Measurements from ENCODE around the gene CORIN. TPM values are rescaled to one million over a fixed set of nuclear protein-coding genes. Genes with fewer than 3 reads are reported as not detected.

The CORIN gene
- total RNA-seq, 2 donors from 2014 or later: 0.15 to 0.50 TPM

- Histone ChIP-seq H3K9me3 (no peaks in the 10 kb centered on the region), H3K4me1 (no peaks in the 10 kb centered on the region), H3K9ac (ENCODE audit: low read depth in 2 of 2, low read length in 2 of 2) (no peak overlapping the region), H3K36me3 (no peaks in the 10 kb centered on the region), H3K4me3 (no peak overlapping the region), H3K27ac (no peak overlapping the region), H3K27me3 (no peaks in the 10 kb centered on the region)
- no peak for DNase-seq
- intact Hi-C loops (cut with DNase I): no loop called here
- TF ChIP-seq CTCF (IDR thresholded peaks at IDR 0.05): no peak
Measured at GRCh38 chr4:47619691-47620090, 218.2 kb downstream of the CORIN start.

GRCh38 chr4:47617607-47618006, 220.3 kb downstream of the CORIN start:
- no peaks in the 10 kb centered on the region for H3K4me1 ChIP-seq
- H3K9ac ChIP-seq (ENCODE audit: low read depth in 2 of 2, low read length in 2 of 2): no peak overlapping the region
- TF ChIP-seq CTCF (IDR thresholded peaks at IDR 0.05): no peak
- H3K27me3 ChIP-seq: no peaks in the 10 kb centered on the region
- no peak overlapping the region for H3K4me3 ChIP-seq
- intact Hi-C loops (cut with DNase I): no loop called here
- no peak for DNase-seq
- no peaks in the 10 kb centered on the region for H3K9me3 ChIP-seq
- no peak overlapping the region for H3K27ac ChIP-seq
- no peaks in the 10 kb centered on the region for H3K36me3 ChIP-seq

GRCh38 chr4:47615385-47615784, 222.5 kb downstream of the CORIN start:
- intact Hi-C loops (cut with DNase I): no loop called here
- H3K4me3 ChIP-seq: no peak overlapping the region
- H3K9ac ChIP-seq (ENCODE audit: low read depth in 2 of 2, low read length in 2 of 2): no peak overlapping the region
- H3K4me1 ChIP-seq: no peaks in the 10 kb centered on the region
- no peak for TF ChIP-seq CTCF (IDR thresholded peaks at IDR 0.05)
- no peaks in the 10 kb centered on the region for H3K36me3 ChIP-seq
- H3K27ac ChIP-seq: no peak overlapping the region
- no peaks in the 10 kb centered on the region for H3K27me3 ChIP-seq
- DNase-seq: no peak
- H3K9me3 ChIP-seq: no peaks in the 10 kb centered on the region

GRCh38 chr4:47612116-47613023, 225.5 kb downstream of the CORIN start:
- no peaks in the 10 kb centered on the region for H3K4me1 ChIP-seq
- no peak for TF ChIP-seq CTCF (IDR thresholded peaks at IDR 0.05)
- no peak for DNase-seq
- no peaks in the 10 kb centered on the region for H3K36me3 ChIP-seq
- H3K9me3 ChIP-seq: no peaks in the 10 kb centered on the region
- intact Hi-C loops (cut with DNase I): no loop called here
- H3K27me3 ChIP-seq: no peaks in the 10 kb centered on the region
- no peak overlapping the region for H3K9ac ChIP-seq (ENCODE audit: low read depth in 2 of 2, low read length in 2 of 2)
- H3K27ac ChIP-seq: no peak overlapping the region
- no peak overlapping the region for H3K4me3 ChIP-seq

GRCh38 chr4:47606482-47606881, 231.4 kb downstream of the CORIN start:
- TF ChIP-seq CTCF (IDR thresholded peaks at IDR 0.05): no peak
- Histone ChIP-seq H3K4me1 (no peaks in the 10 kb centered on the region), H3K27me3 (no peaks in the 10 kb centered on the region), H3K4me3 (no peak overlapping the region), H3K27ac (no peak overlapping the region), H3K36me3 (no peaks in the 10 kb centered on the region), H3K9ac (ENCODE audit: low read depth in 2 of 2, low read length in 2 of 2) (no peak overlapping the region), H3K9me3 (no peaks in the 10 kb centered on the region)
- DNase-seq: no peak
- intact Hi-C loops (cut with DNase I): no loop called here

Measured in colonic mucosa (tissue), 4 donors.